Mesendoderm (in vitro differentiated cells): ENCODE data around the gene RELT.

Source experiments
- DNase-seq: peaks from one replicate; pipeline ENCODE4 v3.0.0; 2013
- H2AK5ac ChIP-seq: 2 replicates; pipeline ENCODE4 v1.6.1; 2013; ENCODE audit warnings: low read length, inconsistent platforms
- H2BK120ac ChIP-seq: 2 replicates; pipeline ENCODE4 v1.6.1; 2013; ENCODE audit warnings: low read depth, mild to moderate bottlenecking, low read length, moderate library complexity, mixed read lengths
- H2BK15ac ChIP-seq: replicated peaks from 2 replicates; pipeline ENCODE4 v1.6.1; 2013; ENCODE audit warnings: low read depth, mild to moderate bottlenecking, moderate library complexity
- H2BK5ac ChIP-seq: 2 replicates; pipeline ENCODE4 v1.6.1; 2013; ENCODE audit warnings: low read length, inconsistent platforms
- H3K18ac ChIP-seq: 2 replicates; pipeline ENCODE4 v1.6.1; 2013; ENCODE audit warnings: mild to moderate bottlenecking, low read length, mixed read lengths
- H3K23ac ChIP-seq: one replicate; pipeline ENCODE4 v1.6.1; 2013; ENCODE audit warnings: low read length
- H3K27ac ChIP-seq: 2 replicates; pipeline ENCODE4 v1.5.1; 2013; ENCODE audit warnings: low read depth, mild to moderate bottlenecking, inconsistent platforms, low read length, moderate library complexity
- H3K27me3 ChIP-seq: 2 replicates; pipeline ENCODE4 v1.6.1; 2013; ENCODE audit warnings: low read length, control low read depth, mild to moderate bottlenecking, inconsistent platforms; ENCODE audit not compliant: insufficient read depth, poor library complexity
- H3K36me3 ChIP-seq: 2 replicates; pipeline ENCODE4 v1.6.1; 2013; ENCODE audit warnings: low read length, inconsistent platforms; ENCODE audit not compliant: control insufficient read depth, insufficient read depth
- H3K4ac ChIP-seq: one replicate; pipeline ENCODE4 v1.6.1; 2013; ENCODE audit warnings: low read depth, mild to moderate bottlenecking, low read length, moderate library complexity
- H3K4me1 ChIP-seq: 2 replicates; pipeline ENCODE4 v1.6.1; 2013; ENCODE audit warnings: low read depth, low read length, inconsistent platforms; ENCODE audit not compliant: control insufficient read depth
- H3K4me2 ChIP-seq: 2 replicates; pipeline ENCODE4 v1.6.1; 2013; ENCODE audit warnings: low read length
- H3K4me3 ChIP-seq: 2 replicates; pipeline ENCODE4 v1.5.1; 2013; ENCODE audit warnings: mild to moderate bottlenecking, low read length
- H3K56ac ChIP-seq: one replicate; pipeline ENCODE4 v1.6.1; 2013; ENCODE audit warnings: low read length
- H3K79me1 ChIP-seq: 2 replicates; pipeline ENCODE4 v1.6.1; 2013; ENCODE audit warnings: low read length, inconsistent platforms
- H3K79me2 ChIP-seq: 2 replicates; pipeline ENCODE4 v1.6.1; 2013; ENCODE audit warnings: mild to moderate bottlenecking, low read length; ENCODE audit not compliant: control insufficient read depth, insufficient read depth
- H3K9ac ChIP-seq: 2 replicates; pipeline ENCODE4 v1.6.1; 2013; ENCODE audit warnings: low read length, inconsistent platforms
- H4K5ac ChIP-seq: one replicate; pipeline ENCODE4 v1.6.1; 2013; ENCODE audit warnings: low read length
- H4K8ac ChIP-seq: one replicate; pipeline ENCODE4 v1.6.1; 2013; ENCODE audit warnings: low read depth, mild to moderate bottlenecking, control low read depth, low read length, moderate library complexity
- WGBS: extraction: QIAGEN DNeasy Blood & Tissue Kit; methylation state at CpG from one replicate; pipeline ENCODE4 v1.1.7; 2013; ENCODE audit warnings: low lambda C conversion rate, missing lambda C conversion rate; ENCODE audit not compliant: insufficient coverage; ENCODE audit errors: extremely low coverage; 5-methylcytosine and 5-hydroxymethylcytosine counted together

RELT gene

GRCh38 chr11:73392108-73393010 lies 16.2 kb downstream of the RELT start:
- no peaks in the 10 kb centered on the region for H3K27me3 ChIP-seq
- no peaks in the 10 kb centered on the region for H3K36me3 ChIP-seq
- H3K18ac ChIP-seq = no peak overlapping the region
- no peak overlapping the region for H3K9ac ChIP-seq
- H3K27ac ChIP-seq = no peak overlapping the region
- H3K4me1 ChIP-seq = no peaks in the 10 kb centered on the region
- H3K4ac ChIP-seq = no peak overlapping the region
- no peak overlapping the region for H3K4me3 ChIP-seq
- H3K79me2 ChIP-seq = no peaks in the 10 kb centered on the region
- no peak overlapping the region for H3K4me2 ChIP-seq
- DNase-seq = no peak
- H3K56ac ChIP-seq = no peak overlapping the region
- no CpG with 5 or more reads among the region's 31 CpGs for WGBS
- no peak overlapping the region for H4K8ac ChIP-seq
- no peak overlapping the region for H2BK15ac ChIP-seq
- H2AK5ac ChIP-seq = no peak overlapping the region
- no peak overlapping the region for H2BK5ac ChIP-seq
- H3K79me1 ChIP-seq = peaks cover 2% of the 10 kb centered on the region
- H2BK120ac ChIP-seq = no peak overlapping the region
- H3K23ac ChIP-seq = no peak overlapping the region
- no peak overlapping the region for H4K5ac ChIP-seq

GRCh38 chr11:73393011-73393380 lies 16.8 kb downstream of the RELT start:
- WGBS = no CpG with 5 or more reads among the region's 7 CpGs
- Histone ChIP-seq H3K79me2 (no peaks in the 10 kb centered on the region), H3K27me3 (no peaks in the 10 kb centered on the region), H3K4ac (no peak overlapping the region), H3K56ac (no peak overlapping the region), H3K4me2 (no peak overlapping the region), H2BK15ac (no peak overlapping the region), H2BK5ac (no peak overlapping the region), H3K4me1 (no peaks in the 10 kb centered on the region), H3K27ac (no peak overlapping the region), H4K5ac (no peak overlapping the region), H3K4me3 (no peak overlapping the region), H2AK5ac (no peak overlapping the region), H2BK120ac (no peak overlapping the region), H3K18ac (no peak overlapping the region), H3K9ac (no peak overlapping the region), H3K23ac (no peak overlapping the region), H3K36me3 (no peaks in the 10 kb centered on the region), H4K8ac (no peak overlapping the region), H3K79me1 (peaks cover 2% of the 10 kb centered on the region)
- no peak for DNase-seq

GRCh38 chr11:73393479-73394415 lies 17.5 kb downstream of the RELT start:
- no peaks in the 10 kb centered on the region for H3K79me2 ChIP-seq
- H2BK5ac ChIP-seq = no peak overlapping the region
- no peaks in the 10 kb centered on the region for H3K36me3 ChIP-seq
- H3K27ac ChIP-seq = no peak overlapping the region
- no peak overlapping the region for H3K56ac ChIP-seq
- no peak overlapping the region for H3K4ac ChIP-seq
- DNase-seq = peak; percentile 87
- no peak overlapping the region for H2BK120ac ChIP-seq
- WGBS = no CpG with 5 or more reads among the region's 16 CpGs
- H4K5ac ChIP-seq = no peak overlapping the region
- H3K18ac ChIP-seq = no peak overlapping the region
- no peaks in the 10 kb centered on the region for H3K27me3 ChIP-seq
- H2BK15ac ChIP-seq = no peak overlapping the region
- H3K4me3 ChIP-seq = no peak overlapping the region
- H3K4me1 ChIP-seq = no peaks in the 10 kb centered on the region
- no peak overlapping the region for H3K9ac ChIP-seq
- no peaks in the 10 kb centered on the region for H3K79me1 ChIP-seq
- H3K23ac ChIP-seq = no peak overlapping the region
- H3K4me2 ChIP-seq = no peak overlapping the region
- no peak overlapping the region for H2AK5ac ChIP-seq
- H4K8ac ChIP-seq = no peak overlapping the region

DNA sequence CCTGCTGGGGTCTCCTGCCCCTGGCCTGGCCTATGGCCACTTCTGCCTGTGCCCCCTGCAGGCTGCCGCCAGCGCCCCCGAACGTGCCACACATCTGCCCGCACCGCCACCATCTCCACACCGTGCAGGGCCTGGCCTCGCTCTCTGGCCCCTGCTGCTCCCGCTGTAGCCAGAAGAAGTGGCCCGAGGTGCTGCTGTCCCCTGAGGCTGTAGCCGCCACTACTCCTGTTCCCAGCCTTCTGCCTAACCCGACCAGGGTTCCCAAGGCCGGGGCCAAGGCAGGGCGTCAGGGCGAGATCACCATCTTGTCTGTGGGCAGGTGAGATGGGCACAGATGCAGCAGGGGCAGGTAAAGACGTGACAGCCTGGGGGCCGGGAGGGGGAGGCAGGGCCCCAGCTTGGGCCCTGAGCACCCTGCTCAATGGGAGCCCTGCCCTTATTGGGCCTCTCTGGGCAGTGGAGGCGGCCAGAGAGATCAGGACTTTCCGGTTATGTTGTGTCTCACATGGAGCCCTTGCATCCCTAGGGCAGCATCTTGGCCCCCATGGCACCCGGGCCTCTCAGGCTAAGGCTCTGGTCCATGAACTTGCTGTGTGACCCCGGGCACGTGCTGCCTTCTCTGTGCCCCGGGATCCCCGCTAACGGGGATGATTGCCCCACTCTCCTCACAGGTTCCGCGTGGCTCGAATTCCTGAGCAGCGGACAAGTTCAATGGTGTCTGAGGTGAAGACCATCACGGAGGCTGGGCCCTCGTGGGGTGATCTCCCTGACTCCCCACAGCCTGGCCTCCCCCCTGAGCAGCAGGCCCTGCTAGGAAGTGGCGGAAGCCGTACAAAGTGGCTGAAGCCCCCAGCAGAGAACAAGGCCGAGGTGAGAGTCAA lies 18.5 kb downstream of the RELT start:
- H3K4me2 ChIP-seq = no peak overlapping the region

DNA sequence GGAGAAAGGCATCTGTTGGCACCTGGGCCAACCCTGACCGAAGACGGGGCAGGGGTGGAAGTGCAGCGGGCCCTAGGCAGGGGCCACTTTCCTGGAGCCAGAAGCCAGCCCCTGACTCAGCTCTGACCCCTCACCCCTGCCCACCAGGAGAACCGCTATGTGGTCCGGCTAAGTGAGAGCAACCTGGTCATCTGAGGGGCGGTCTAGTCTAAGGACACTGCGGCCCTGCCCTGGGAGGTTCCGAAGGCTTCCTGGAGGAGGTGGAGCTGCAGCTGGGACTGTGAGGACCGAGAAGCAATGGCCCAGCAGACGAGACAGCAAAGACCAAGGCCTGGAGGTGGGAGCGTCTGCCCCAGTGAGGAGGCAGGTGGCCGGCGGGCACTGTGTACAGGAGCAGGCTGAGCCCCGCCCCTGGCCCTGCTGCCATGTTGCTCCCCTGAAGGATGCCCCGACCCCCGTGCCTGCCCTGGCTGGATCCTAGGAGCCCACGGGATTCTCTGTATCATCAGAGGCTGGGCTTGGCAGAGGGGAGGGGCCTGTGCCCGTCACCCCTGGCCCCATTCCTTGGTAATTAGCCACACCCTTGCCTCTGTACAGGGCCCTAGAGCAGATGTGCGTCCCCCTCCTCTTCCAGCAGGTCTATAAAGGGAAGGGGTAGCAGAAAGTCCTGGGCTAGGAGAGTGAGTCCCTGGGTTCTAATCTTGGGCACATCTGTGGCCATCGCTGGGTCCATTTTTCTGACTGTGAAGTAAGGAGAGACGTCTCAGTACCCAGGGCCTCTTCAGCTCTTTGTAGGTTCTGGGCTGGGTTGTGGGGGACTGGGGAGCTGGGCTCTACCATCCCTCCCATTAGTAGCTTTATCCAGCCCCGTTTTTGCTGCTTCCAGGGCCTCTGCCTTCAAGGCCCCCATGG lies 19.4 kb downstream of the RELT start:
- Histone ChIP-seq H2BK15ac (no peak overlapping the region), H3K36me3 (no peaks in the 10 kb centered on the region), H3K23ac (no peak overlapping the region), H2BK120ac (no peak overlapping the region), H4K5ac (no peak overlapping the region), H3K79me2 (no peaks in the 10 kb centered on the region), H3K27me3 (no peaks in the 10 kb centered on the region), H2BK5ac (no peak overlapping the region), H3K18ac (no peak overlapping the region), H3K9ac (no peak overlapping the region), H3K27ac (no peak overlapping the region), H3K79me1 (no peaks in the 10 kb centered on the region), H2AK5ac (no peak overlapping the region), H4K8ac (no peak overlapping the region), H3K4me3 (no peak overlapping the region), H3K56ac (no peak overlapping the region), H3K4me2 (no peak overlapping the region), H3K4me1 (no peaks in the 10 kb centered on the region), H3K4ac (no peak overlapping the region)
- DNase-seq = no peak
- WGBS = no CpG with 5 or more reads among the region's 22 CpGs

More for the DNA sequence above, 18.5 kb downstream of the RELT start:
- Histone ChIP-seq H2AK5ac (no peak overlapping the region), H3K79me2 (no peaks in the 10 kb centered on the region), H3K36me3 (no peaks in the 10 kb centered on the region), H3K18ac (no peak overlapping the region), H3K4me3 (no peak overlapping the region), H4K5ac (no peak overlapping the region), H3K56ac (no peak overlapping the region), H3K4me1 (no peaks in the 10 kb centered on the region), H2BK5ac (no peak overlapping the region), H3K27me3 (no peaks in the 10 kb centered on the region), H4K8ac (no peak overlapping the region), H3K27ac (no peak overlapping the region), H3K79me1 (no peaks in the 10 kb centered on the region), H3K23ac (no peak overlapping the region), H3K9ac (no peak overlapping the region), H2BK120ac (no peak overlapping the region), H3K4ac (no peak overlapping the region), H2BK15ac (no peak overlapping the region)
- no CpG with 5 or more reads among the region's 34 CpGs for WGBS
- no peak for DNase-seq
